NCI-H460 (cell line): ENCODE measurements around the gene RGL1. TPM values are rescaled to one million over a fixed set of nuclear protein-coding genes. Genes with fewer than 3 reads are reported as not detected.

Source experiments
- total RNA-seq: library from RNA; depleted of rRNA; stranded (reverse); fragments of >200 nt; shearing (Covaris generic); gene quantifications from 2 replicates; pipeline ENCODE4 v1.2.3, GENCODE V29; 2014; rRNA removed

Gene RGL1
- total RNA-seq, 1 experiment from 2014 or later, result 1.5 TPM

Other genes starting within 250 kb of the RGL1 start
- 0.17 and 0.29 TPM in 2 replicates for gene NCF2, start 214.7 kb upstream of the RGL1 start, total RNA-seq
- gene ARPC5, start 169.3 kb upstream of the RGL1 start, total RNA-seq, result 132 and 156 TPM in 2 replicates
- gene APOBEC4, start 151.8 kb upstream of the RGL1 start, total RNA-seq, result not detected in 2 replicates
- 0.37 and 0.38 TPM in 2 replicates for gene COLGALT2, start 232.6 kb downstream of the RGL1 start, total RNA-seq
- 144 and 146 TPM in 2 replicates for gene TSEN15, start 246.6 kb downstream of the RGL1 start, total RNA-seq